NCI-H1694 (cell line): Measurements from ENCODE around the gene RNF213.

Experiments used
- DNase-seq: peaks from one replicate; lab custom pipeline; 2025; lab: John Stamatoyannopoulos, UW

RNF213 gene

GRCh38 chr17:80433916-80434666, 173.4 kb downstream of the RNF213 start:
- DNase-seq, result no peak

- DNase-seq, result no peak
Observed at GRCh38 chr17:80437532-80437931, 176.9 kb downstream of the RNF213 start.

- DNase-seq, result no peak
Observed at GRCh38 chr17:80438806-80439205, 178.2 kb downstream of the RNF213 start.

- no peak for DNase-seq
Observed at GRCh38 chr17:80439499-80439898, 178.8 kb downstream of the RNF213 start.

GRCh38 chr17:80441133-80441578, 180.5 kb downstream of the RNF213 start:
- DNase-seq, result no peak

- no peak for DNase-seq
Observed at GRCh38 chr17:80441598-80442322, 181.1 kb downstream of the RNF213 start.

- no peak for DNase-seq
Observed at GRCh38 chr17:80442323-80442659, 181.6 kb downstream of the RNF213 start.

- no peak for DNase-seq
Observed at GRCh38 chr17:80442764-80443163, 182.1 kb downstream of the RNF213 start.

GRCh38 chr17:80443498-80443897, 182.8 kb downstream of the RNF213 start:
- no peak for DNase-seq

- peak; percentile 89 for DNase-seq
Observed at GRCh38 chr17:80443916-80444643, 183.4 kb downstream of the RNF213 start.

GRCh38 chr17:80444644-80444979, 184.0 kb downstream of the RNF213 start:
- no peak for DNase-seq

- peak; percentile 96 for DNase-seq
Observed at GRCh38 chr17:80445007-80445725, 184.5 kb downstream of the RNF213 start.

GRCh38 chr17:80445726-80446110, 185.1 kb downstream of the RNF213 start:
- DNase-seq, result peak; percentile 96

GRCh38 chr17:80446645-80447405, 186.2 kb downstream of the RNF213 start:
- peak; percentile 35 for DNase-seq

GRCh38 chr17:80447790-80448189, 187.1 kb downstream of the RNF213 start:
- no peak for DNase-seq
